GM23338 (cell line): ENCODE measurements around the gene SHROOM2. TPM values are rescaled to one million over a fixed set of nuclear protein-coding genes. Genes with fewer than 3 reads are reported as not detected.

ENCODE experiments used
- ATAC-seq: fragments of 200-7000 bp; cut with Tn5 transposase; 3 replicates; pipeline ENCODE4 v1.9.1; 2020
- DNase-seq: peaks from one replicate; pipeline ENCODE4 v3.0.0-alpha.2; 2015; ENCODE audit warnings: low spot score
- H2AFZ ChIP-seq: fragments of 200-600 bp; sonication (generic); 2 replicates; pipeline ENCODE4 v1.8.0; 2016; ENCODE audit warnings: antibody characterized with exemption, mild to moderate bottlenecking, moderate library complexity
- H3F3A ChIP-seq: fragments of 200-600 bp; sonication (generic); replicated peaks from 2 replicates; pipeline ENCODE4 v1.8.0; 2017; ENCODE audit warnings: antibody characterized with exemption, mixed run types, low read depth
- H3K27ac ChIP-seq: fragments of 200-600 bp; sonication (generic); 2 replicates; pipeline ENCODE4 v1.6.1; 2016; ENCODE audit warnings: low read depth
- H3K27me3 ChIP-seq: fragments of 200-600 bp; sonication (generic); 2 replicates; pipeline ENCODE4 v1.8.0; 2016; ENCODE audit warnings: mild to moderate bottlenecking, mixed run types, moderate library complexity; ENCODE audit not compliant: insufficient read depth
- H3K36me3 ChIP-seq: fragments of 200-600 bp; sonication (generic); 2 replicates; pipeline ENCODE4 v1.8.0; 2016; ENCODE audit warnings: mild to moderate bottlenecking; ENCODE audit not compliant: insufficient read depth
- H3K4me1 ChIP-seq: fragments of 200-600 bp; sonication (generic); 2 replicates; pipeline ENCODE4 v1.8.0; 2016; ENCODE audit warnings: mild to moderate bottlenecking, moderate library complexity; ENCODE audit not compliant: insufficient read depth
- H3K4me2 ChIP-seq: fragments of 200-600 bp; sonication (generic); 2 replicates; pipeline ENCODE4 v1.7.1; 2017; ENCODE audit warnings: mixed run types
- H3K4me3 ChIP-seq: fragments of 200-600 bp; sonication (generic); 2 replicates; pipeline ENCODE4 v1.6.1; 2016; ENCODE audit warnings: mixed run types
- H3K79me2 ChIP-seq: fragments of 200-600 bp; sonication (generic); replicated peaks from 2 replicates; pipeline ENCODE4 v1.8.0; 2017; ENCODE audit warnings: mild to moderate bottlenecking; ENCODE audit not compliant: insufficient read depth
- H3K9me2 ChIP-seq: fragments of 200-600 bp; sonication (generic); 2 replicates; pipeline ENCODE4 v1.8.0; 2017; ENCODE audit not compliant: insufficient read depth
- H4K20me1 ChIP-seq: fragments of 200-600 bp; sonication (generic); replicated peaks from 2 replicates; pipeline ENCODE4 v1.8.0; 2017; ENCODE audit warnings: mild to moderate bottlenecking; ENCODE audit not compliant: insufficient read depth
- H3K27ac Mint-ChIP-seq: 2 replicates; pipeline ENCODE4 v1.8.0; 2020; ENCODE audit warnings: inconsistent platforms, mild to moderate bottlenecking, moderate library complexity, mixed read lengths
- H3K27me3 Mint-ChIP-seq: 3 replicates; pipeline ENCODE4 v1.8.0; 2022; ENCODE audit warnings: low read depth, mild to moderate bottlenecking, moderate library complexity, mixed read lengths, inconsistent platforms; ENCODE audit not compliant: insufficient read depth, poor library complexity
- H3K36me3 Mint-ChIP-seq: 3 replicates; pipeline ENCODE4 v1.8.0; 2021; ENCODE audit warnings: low read depth, mild to moderate bottlenecking, inconsistent platforms, moderate library complexity, mixed read lengths
- H3K4me1 Mint-ChIP-seq: 3 replicates; pipeline ENCODE4 v1.8.0; 2020; ENCODE audit warnings: mild to moderate bottlenecking, inconsistent platforms, mixed read lengths
- H3K4me3 Mint-ChIP-seq: 3 replicates; pipeline ENCODE4 v1.8.0; 2021; ENCODE audit warnings: moderate library complexity, mild to moderate bottlenecking, inconsistent platforms, mixed read lengths
- H3K9me3 Mint-ChIP-seq: 3 replicates; pipeline ENCODE4 v1.8.0; 2020; ENCODE audit warnings: moderate library complexity, mild to moderate bottlenecking, inconsistent platforms, mixed read lengths
- CREB1 ChIP-seq: fragments of 250-450 bp; sonication (Bioruptor Pico); IDR thresholded peaks from 2 replicates; pipeline ENCODE4 v1.5.0; 2020; ENCODE audit warnings: low read depth, mild to moderate bottlenecking, moderate library complexity
- CTCF ChIP-seq, 2 experiments: fragments of 200-600 bp in 1 of 2; sonication (generic) in 1 of 2; conservative IDR thresholded peaks; 2 replicates each; pipeline versions ENCODE4 v1.5.1 to v1.6.1; 2016 to 2017; ENCODE audit warnings: antibody characterized with exemption in 2 of 2, low read depth in 2 of 2, mild to moderate bottlenecking in 2 of 2, moderate library complexity in 1 of 2
- ETS1 ChIP-seq: IDR thresholded peaks from 2 replicates; pipeline ENCODE4 v1.6.1; 2016; ENCODE audit warnings: antibody characterized with exemption
- EZH2 ChIP-seq: fragments of 200-600 bp; sonication (generic); IDR thresholded peaks from one replicate; pipeline ENCODE4 v1.8.0; 2017; ENCODE audit warnings: antibody characterized with exemption, mild to moderate bottlenecking, low read depth; ENCODE audit not compliant: unreplicated experiment
- EZH2phosphoT487 ChIP-seq: fragments of 200-600 bp; sonication (generic); IDR thresholded peaks from one replicate; pipeline ENCODE4 v1.8.1; 2018; ENCODE audit warnings: antibody characterized with exemption; ENCODE audit not compliant: unreplicated experiment
- JUNB ChIP-seq: IDR thresholded peaks from one replicate; pipeline ENCODE4 v1.6.1; 2016; ENCODE audit warnings: antibody characterized with exemption; ENCODE audit not compliant: unreplicated experiment
- NANOG ChIP-seq: IDR thresholded peaks from 2 replicates; pipeline ENCODE4 v1.6.1; 2016; ENCODE audit warnings: antibody characterized with exemption, borderline replicate concordance
- POLR2AphosphoS5 ChIP-seq: IDR thresholded peaks from 2 replicates; pipeline ENCODE4 v1.6.1; 2016; ENCODE audit warnings: antibody characterized with exemption, low read depth
- REST ChIP-seq: IDR thresholded peaks from one replicate; pipeline ENCODE4 v1.6.1; 2018; ENCODE audit warnings: antibody characterized with exemption; ENCODE audit not compliant: unreplicated experiment
- STAT1 ChIP-seq: IDR thresholded peaks from one replicate; pipeline ENCODE4 v1.6.1; 2016; ENCODE audit warnings: antibody characterized with exemption; ENCODE audit not compliant: unreplicated experiment
- ZNF114 ChIP-seq: fragments of 250-450 bp; sonication (Bioruptor Pico); IDR thresholded peaks from 2 replicates; pipeline ENCODE4 v1.5.0; 2020; ENCODE audit warnings: mild to moderate bottlenecking, moderate library complexity
- ZNF331 ChIP-seq: fragments of 250-450 bp; sonication (Bioruptor Pico); IDR thresholded peaks from 2 replicates; pipeline ENCODE4 v1.5.0; 2020; ENCODE audit warnings: low read depth, mild to moderate bottlenecking, moderate library complexity
- polyA plus RNA-seq: library from polyadenylated mRNA; unstranded; fragments of >200 nt; fragmentation: Nextera tagmentation; extraction: Ambion mirVana; gene quantifications from 2 replicates; pipeline ENCODE4 v1.2.1, GENCODE V29; 2016
- total RNA-seq: library from RNA; depleted of rRNA; stranded (reverse); fragments of >200 nt; shearing (Covaris generic); gene quantifications from 2 replicates; pipeline ENCODE4 v1.2.3, GENCODE V29; 2014
- TF ChIP-seq, protein P1 (sequence below): fragments of 250-450 bp; sonication (Bioruptor Pico); IDR thresholded peaks from 2 replicates; pipeline ENCODE4 v1.5.0; 2020; ENCODE audit warnings: mild to moderate bottlenecking, moderate library complexity

Gene SHROOM2
- total and polyA plus RNA-seq, 2 experiments from 2014 or later, result 3.5 to 15.8 TPM

- no peak overlapping the region for H3K4me3 Mint-ChIP-seq
- peaks cover 7% of the 10 kb centered on the region; the same call in 1 of the 3 replicates for H3K36me3 Mint-ChIP-seq
- Histone ChIP-seq H4K20me1 (no peaks in the 10 kb centered on the region), H3K79me2 (no peaks in the 10 kb centered on the region), H3K36me3 (no peaks in the 10 kb centered on the region), H3K9me2 (no peaks in the 10 kb centered on the region), H3K4me2 (no peak overlapping the region), H3K27ac (no peak overlapping the region), H3K4me3 (no peak overlapping the region), H2AFZ (no peak overlapping the region), H3K4me1 (peaks cover 4% of the 10 kb centered on the region), H3F3A (no peaks in the 10 kb centered on the region), H3K27me3 (no peaks in the 10 kb centered on the region)
- no peaks in the 10 kb centered on the region for H3K27me3 Mint-ChIP-seq
- peak; percentile 83 for ATAC-seq
- no peak overlapping the region; the same call in 1 of the 2 replicates for H3K27ac Mint-ChIP-seq
- TF ChIP-seq EZH2phosphoT487 (no peak), CTCF (conservative IDR thresholded peaks at IDR 0.05; ENCODE audit: low read depth in 2 of 2) (no peak), ZNF114 (CRISPR knock-in tag) (no peak), EZH2 (no peak), REST (no peak), JUNB (no peak), ETS1 (no peak), CREB1 (CRISPR knock-in tag) (no peak), STAT1 (no peak), NANOG (no peak), ZNF331 (CRISPR knock-in tag) (no peak), POLR2AphosphoS5 (no peak)
- TF ChIP-seq, protein P1, sequence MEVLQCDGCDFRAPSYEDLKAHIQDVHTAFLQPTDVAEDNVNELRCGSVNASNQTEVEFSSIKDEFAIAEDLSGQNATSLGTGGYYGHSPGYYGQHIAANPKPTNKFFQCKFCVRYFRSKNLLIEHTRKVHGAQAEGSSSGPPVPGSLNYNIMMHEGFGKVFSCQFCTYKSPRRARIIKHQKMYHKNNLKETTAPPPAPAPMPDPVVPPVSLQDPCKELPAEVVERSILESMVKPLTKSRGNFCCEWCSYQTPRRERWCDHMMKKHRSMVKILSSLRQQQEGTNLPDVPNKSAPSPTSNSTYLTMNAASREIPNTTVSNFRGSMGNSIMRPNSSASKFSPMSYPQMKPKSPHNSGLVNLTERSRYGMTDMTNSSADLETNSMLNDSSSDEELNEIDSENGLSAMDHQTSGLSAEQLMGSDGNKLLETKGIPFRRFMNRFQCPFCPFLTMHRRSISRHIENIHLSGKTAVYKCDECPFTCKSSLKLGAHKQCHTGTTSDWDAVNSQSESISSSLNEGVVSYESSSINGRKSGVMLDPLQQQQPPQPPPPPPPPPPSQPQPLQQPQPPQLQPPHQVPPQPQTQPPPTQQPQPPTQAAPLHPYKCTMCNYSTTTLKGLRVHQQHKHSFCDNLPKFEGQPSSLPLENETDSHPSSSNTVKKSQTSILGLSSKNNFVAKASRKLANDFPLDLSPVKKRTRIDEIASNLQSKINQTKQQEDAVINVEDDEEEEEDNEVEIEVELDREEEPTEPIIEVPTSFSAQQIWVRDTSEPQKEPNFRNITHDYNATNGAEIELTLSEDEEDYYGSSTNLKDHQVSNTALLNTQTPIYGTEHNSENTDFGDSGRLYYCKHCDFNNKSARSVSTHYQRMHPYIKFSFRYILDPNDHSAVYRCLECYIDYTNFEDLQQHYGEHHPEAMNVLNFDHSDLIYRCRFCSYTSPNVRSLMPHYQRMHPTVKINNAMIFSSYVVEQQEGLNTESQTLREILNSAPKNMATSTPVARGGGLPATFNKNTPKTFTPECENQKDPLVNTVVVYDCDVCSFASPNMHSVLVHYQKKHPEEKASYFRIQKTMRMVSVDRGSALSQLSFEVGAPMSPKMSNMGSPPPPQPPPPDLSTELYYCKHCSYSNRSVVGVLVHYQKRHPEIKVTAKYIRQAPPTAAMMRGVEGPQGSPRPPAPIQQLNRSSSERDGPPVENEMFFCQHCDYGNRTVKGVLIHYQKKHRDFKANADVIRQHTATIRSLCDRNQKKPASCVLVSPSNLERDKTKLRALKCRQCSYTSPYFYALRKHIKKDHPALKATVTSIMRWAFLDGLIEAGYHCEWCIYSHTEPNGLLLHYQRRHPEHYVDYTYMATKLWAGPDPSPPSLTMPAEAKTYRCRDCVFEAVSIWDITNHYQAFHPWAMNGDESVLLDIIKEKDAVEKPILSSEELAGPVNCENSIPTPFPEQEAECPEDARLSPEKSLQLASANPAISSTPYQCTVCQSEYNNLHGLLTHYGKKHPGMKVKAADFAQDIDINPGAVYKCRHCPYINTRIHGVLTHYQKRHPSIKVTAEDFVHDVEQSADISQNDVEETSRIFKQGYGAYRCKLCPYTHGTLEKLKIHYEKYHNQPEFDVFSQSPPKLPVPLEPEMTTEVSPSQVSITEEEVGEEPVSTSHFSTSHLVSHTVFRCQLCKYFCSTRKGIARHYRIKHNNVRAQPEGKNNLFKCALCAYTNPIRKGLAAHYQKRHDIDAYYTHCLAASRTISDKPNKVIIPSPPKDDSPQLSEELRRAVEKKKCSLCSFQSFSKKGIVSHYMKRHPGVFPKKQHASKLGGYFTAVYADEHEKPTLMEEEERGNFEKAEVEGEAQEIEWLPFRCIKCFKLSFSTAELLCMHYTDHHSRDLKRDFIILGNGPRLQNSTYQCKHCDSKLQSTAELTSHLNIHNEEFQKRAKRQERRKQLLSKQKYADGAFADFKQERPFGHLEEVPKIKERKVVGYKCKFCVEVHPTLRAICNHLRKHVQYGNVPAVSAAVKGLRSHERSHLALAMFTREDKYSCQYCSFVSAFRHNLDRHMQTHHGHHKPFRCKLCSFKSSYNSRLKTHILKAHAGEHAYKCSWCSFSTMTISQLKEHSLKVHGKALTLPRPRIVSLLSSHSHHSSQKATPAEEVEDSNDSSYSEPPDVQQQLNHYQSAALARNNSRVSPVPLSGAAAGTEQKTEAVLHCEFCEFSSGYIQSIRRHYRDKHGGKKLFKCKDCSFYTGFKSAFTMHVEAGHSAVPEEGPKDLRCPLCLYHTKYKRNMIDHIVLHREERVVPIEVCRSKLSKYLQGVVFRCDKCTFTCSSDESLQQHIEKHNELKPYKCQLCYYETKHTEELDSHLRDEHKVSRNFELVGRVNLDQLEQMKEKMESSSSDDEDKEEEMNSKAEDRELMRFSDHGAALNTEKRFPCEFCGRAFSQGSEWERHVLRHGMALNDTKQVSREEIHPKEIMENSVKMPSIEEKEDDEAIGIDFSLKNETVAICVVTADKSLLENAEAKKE (CRISPR knock-in tag), result no peak
- no peaks in the 10 kb centered on the region for H3K9me3 Mint-ChIP-seq
- peak; percentile 43 for DNase-seq
- H3K4me1 Mint-ChIP-seq, result peaks cover 23% of the 10 kb centered on the region
These were observed 120.7 kb downstream of the SHROOM2 start for GRCh38 chrX:9906919-9907318.
